Activated CD4-positive, alpha-beta T cell treated with anti-CD3 and anti-CD28 coated beads for 36 hours (primary cell): Measurements from ENCODE around the gene UBE3D. TPM values are rescaled to one million over a fixed set of nuclear protein-coding genes. Genes with fewer than 3 reads are reported as not detected.
"Not testable (repeated sequence)": the region's sequence is repeated elsewhere in the genome, so short reads cannot be mapped to it uniquely, and the experiment has no call there.

Source experiments
- ATAC-seq: fragments of 200-7000 bp; cut with Tn5 transposase; one replicate; pipeline ENCODE4 v1.10.0; 2021; ENCODE audit warnings: mild to moderate bottlenecking, moderate library complexity
- CTCF ChIA-PET: fragments of 350-600 bp; sonication (Branson Sonifier 250); formaldehyde crosslinking; loops from one replicate; lab custom pipeline; 2021; ENCODE audit warnings: antibody characterized with exemption; lab: Charles Lee
- POLR2A ChIA-PET: fragments of 350-600 bp; sonication (Branson Sonifier 250); formaldehyde crosslinking; loops from one replicate; lab custom pipeline; 2021; ENCODE audit warnings: antibody characterized with exemption, inconsistent platforms; lab: Charles Lee
- DNase-seq: peaks from one replicate; pipeline ENCODE4 v3.0.0-alpha.2; 2020
- H3K27ac Mint-ChIP-seq: one replicate; pipeline ENCODE4 v1.8.0; 2021; ENCODE audit warnings: mixed read lengths
- H3K27me3 Mint-ChIP-seq: one replicate; pipeline ENCODE4 v1.8.0; 2021; ENCODE audit warnings: mixed read lengths
- H3K36me3 Mint-ChIP-seq: one replicate; pipeline ENCODE4 v1.8.0; 2021; ENCODE audit warnings: low read depth, mixed read lengths
- H3K4me1 Mint-ChIP-seq: one replicate; pipeline ENCODE4 v1.8.0; 2021; ENCODE audit warnings: mixed read lengths
- H3K4me3 Mint-ChIP-seq: one replicate; pipeline ENCODE4 v1.8.0; 2021; ENCODE audit warnings: mild to moderate bottlenecking, moderate library complexity, mixed read lengths
- H3K9me3 Mint-ChIP-seq: one replicate; pipeline ENCODE4 v1.8.0; 2021; ENCODE audit warnings: low read depth, mixed read lengths
- intact Hi-C, 2 experiments: fragments of 100-400 bp; cut with DNase I in 1 of 2; cut with micrococcal nuclease in 1 of 2; formaldehyde crosslinking; loops; one replicate each; pipeline versions ENCODE4 v1.14.2 to v1.15.1; 2022 to 2024; cut with DNase I, micrococcal nuclease
- total RNA-seq, 2 experiments: library from RNA; stranded (reverse); gene quantifications; one replicate each; pipeline ENCODE4 v1.2.3, GENCODE V29; 2021

Gene UBE3D
- total RNA-seq, 2 experiments from 2014 or later = 6.5 to 7.1 TPM

- ATAC-seq (no peak), DNase-seq (no peak)
- H3K27me3 Mint-ChIP-seq = no peaks in the 10 kb centered on the region
- H3K4me3 Mint-ChIP-seq = no peak overlapping the region
- no peak overlapping the region for H3K27ac Mint-ChIP-seq
- H3K9me3 Mint-ChIP-seq = peaks cover 2% of the 10 kb centered on the region
- intact Hi-C loops = no loop called here
- no peaks in the 10 kb centered on the region for H3K4me1 Mint-ChIP-seq
- no peaks in the 10 kb centered on the region for H3K36me3 Mint-ChIP-seq
- ChIA-PET CTCF (no interaction called here), POLR2A (no interaction called here)
Observed at GRCh38 chr6:82866446-82866845, 199.2 kb downstream of the UBE3D start.

- Mint-ChIP-seq H3K27me3 (no peaks in the 10 kb centered on the region), H3K36me3 (no peaks in the 10 kb centered on the region), H3K4me3 (no peak overlapping the region), H3K27ac (no peak overlapping the region), H3K4me1 (no peaks in the 10 kb centered on the region), H3K9me3 (peaks cover 2% of the 10 kb centered on the region)
- CTCF ChIA-PET = no interaction called here
- intact Hi-C loops = no loop called here
- ATAC-seq (no peak), DNase-seq (no peak)
- POLR2A ChIA-PET = no interaction called here
Observed at GRCh38 chr6:82865461-82865860, 200.2 kb downstream of the UBE3D start.

GRCh38 chr6:82863781-82864180, 201.9 kb downstream of the UBE3D start:
- CTCF ChIA-PET = no interaction called here
- Mint-ChIP-seq H3K27ac (no peak overlapping the region), H3K36me3 (no peaks in the 10 kb centered on the region), H3K27me3 (no peaks in the 10 kb centered on the region), H3K9me3 (peaks cover 2% of the 10 kb centered on the region), H3K4me1 (no peaks in the 10 kb centered on the region), H3K4me3 (no peak overlapping the region)
- DNase-seq (no peak), ATAC-seq (no peak)
- POLR2A ChIA-PET = no interaction called here
- intact Hi-C loops = no loop called here

- Mint-ChIP-seq H3K9me3 (peaks cover 2% of the 10 kb centered on the region), H3K27me3 (no peaks in the 10 kb centered on the region), H3K4me1 (no peaks in the 10 kb centered on the region), H3K4me3 (no peak overlapping the region), H3K36me3 (no peaks in the 10 kb centered on the region), H3K27ac (no peak overlapping the region)
- DNase-seq = no peak
- no peak for ATAC-seq
- intact Hi-C loops = no loop called here
- CTCF ChIA-PET = interaction anchor here (0.7 kb wide), 1 partner anchor 16 kb away, joined by 3 read pairs; no protein-coding TSS in a partner anchor
- POLR2A ChIA-PET = no interaction called here
Observed at GRCh38 chr6:82862543-82862942, 203.1 kb downstream of the UBE3D start.

- ATAC-seq = no peak
- no peaks in the 10 kb centered on the region for H3K4me1 Mint-ChIP-seq
- H3K27ac Mint-ChIP-seq = no peak overlapping the region
- intact Hi-C loops = no loop called here
- no peaks in the 10 kb centered on the region for H3K27me3 Mint-ChIP-seq
- DNase-seq = no peak
- H3K36me3 Mint-ChIP-seq = no peaks in the 10 kb centered on the region
- POLR2A ChIA-PET = no interaction called here
- CTCF ChIA-PET = interaction anchor here (0.7 kb wide), 1 partner anchor 233 kb away, joined by 3 read pairs; no protein-coding TSS in a partner anchor
- H3K4me3 Mint-ChIP-seq = no peak overlapping the region
- H3K9me3 Mint-ChIP-seq = peaks cover 2% of the 10 kb centered on the region
Observed at GRCh38 chr6:82861121-82861520, 204.5 kb downstream of the UBE3D start.

GRCh38 chr6:82856077-82856476, 209.6 kb downstream of the UBE3D start:
- ATAC-seq, H3K4me3 Mint-ChIP-seq, POLR2A ChIA-PET, DNase-seq, H3K9me3 Mint-ChIP-seq, H3K4me1 Mint-ChIP-seq, CTCF ChIA-PET, H3K27me3 Mint-ChIP-seq, H3K36me3 Mint-ChIP-seq, H3K27ac Mint-ChIP-seq, intact Hi-C loops: not testable (repeated sequence)

GRCh38 chr6:82852904-82853303, 212.7 kb downstream of the UBE3D start:
- H3K4me3 Mint-ChIP-seq, DNase-seq, H3K36me3 Mint-ChIP-seq, H3K27ac Mint-ChIP-seq, H3K27me3 Mint-ChIP-seq, ATAC-seq, H3K4me1 Mint-ChIP-seq, intact Hi-C loops, POLR2A ChIA-PET: not testable (repeated sequence)
- CTCF ChIA-PET = interaction anchor here (0.7 kb wide), 1 partner anchor 1039 kb away, joined by 3 read pairs; no protein-coding TSS in a partner anchor
- H3K9me3 Mint-ChIP-seq = peaks cover 13% of the 10 kb centered on the region

GRCh38 chr6:82843291-82843885, 222.3 kb downstream of the UBE3D start:
- H3K9me3 Mint-ChIP-seq = no peaks in the 10 kb centered on the region
- ATAC-seq = no peak
- no peaks in the 10 kb centered on the region for H3K4me1 Mint-ChIP-seq
- H3K36me3 Mint-ChIP-seq = no peaks in the 10 kb centered on the region
- CTCF ChIA-PET = no interaction called here
- H3K27me3 Mint-ChIP-seq = no peaks in the 10 kb centered on the region
- no peak overlapping the region for H3K27ac Mint-ChIP-seq
- DNase-seq = no peak
- POLR2A ChIA-PET = no interaction called here
- H3K4me3 Mint-ChIP-seq = no peak overlapping the region
- intact Hi-C loops = no loop called here

GRCh38 chr6:82842721-82843120, 222.9 kb downstream of the UBE3D start:
- intact Hi-C loops = no loop called here
- no peak overlapping the region for H3K4me3 Mint-ChIP-seq
- no peak overlapping the region for H3K27ac Mint-ChIP-seq
- no peaks in the 10 kb centered on the region for H3K4me1 Mint-ChIP-seq
- H3K9me3 Mint-ChIP-seq = no peaks in the 10 kb centered on the region
- ChIA-PET CTCF (no interaction called here), POLR2A (no interaction called here)
- no peak for DNase-seq
- ATAC-seq = no peak
- no peaks in the 10 kb centered on the region for H3K27me3 Mint-ChIP-seq
- H3K36me3 Mint-ChIP-seq = no peaks in the 10 kb centered on the region

Other genes starting within 250 kb of the UBE3D start
- 1 to 10 TPM; 5.4 to 7.3 TPM for gene DOP1A, start 1.8 kb upstream of the UBE3D start, total RNA-seq
- 10 to 100 TPM; 12.6 to 19.6 TPM for gene PGM3, start 127.4 kb upstream of the UBE3D start, total RNA-seq
- 1 to 10 TPM; 1.6 to 1.9 TPM for gene RWDD2A, start 127.5 kb upstream of the UBE3D start, total RNA-seq